HG03108 (cell line): ENCODE data around the gene PRR23E.

ENCODE experiments used
- ATAC-seq: cut with Tn5 transposase; IDR thresholded peaks from one replicate; pipeline ENCODE4 v1.9.1; 2021; ENCODE audit warnings: moderate library complexity; ENCODE audit not compliant: unreplicated experiment

Gene PRR23E

DNA sequence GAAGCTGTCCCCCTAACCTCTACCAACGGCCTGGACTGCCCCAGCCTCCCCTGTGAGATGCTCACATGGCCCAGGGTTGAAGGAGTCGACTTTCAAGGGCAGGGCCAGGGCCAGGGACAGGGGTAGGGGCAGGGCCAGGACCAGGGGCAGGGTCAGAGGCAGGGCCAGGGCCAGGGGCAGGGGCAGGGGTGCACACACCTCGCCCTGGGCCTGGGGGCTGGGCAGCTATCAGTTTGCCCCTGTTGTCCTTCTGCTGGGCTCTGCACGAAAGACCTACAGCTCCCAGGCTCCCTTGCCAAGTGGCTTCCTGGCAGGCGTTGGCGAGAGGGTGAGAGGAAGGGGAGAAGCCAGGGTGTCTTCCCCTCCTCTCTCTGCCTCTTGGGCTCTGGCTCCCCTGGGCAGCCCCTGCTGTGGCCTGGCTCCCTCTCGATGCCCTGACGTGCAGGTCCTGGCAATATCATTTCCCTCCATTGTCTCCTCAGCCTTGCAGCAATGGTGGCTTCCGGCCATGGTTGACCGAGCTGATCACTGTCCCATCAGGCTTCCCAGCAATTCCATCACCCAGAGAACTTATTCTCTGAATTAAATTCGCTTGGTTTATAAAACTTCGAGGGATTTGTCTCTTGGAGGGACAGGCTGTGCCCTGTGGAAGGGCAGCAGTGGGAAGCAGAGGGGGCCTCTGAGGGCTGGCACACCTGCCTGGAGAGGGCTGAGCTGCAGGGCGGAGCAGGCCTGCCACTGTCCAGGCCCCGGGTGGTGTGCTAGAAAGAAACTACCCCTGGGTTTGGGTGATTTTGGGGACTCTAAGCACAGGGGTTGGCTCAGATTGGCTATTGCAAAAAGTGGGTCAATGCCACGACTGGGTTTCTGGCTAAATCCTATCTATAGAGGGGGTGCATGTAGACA is 13.9 kb downstream of the PRR23E start:
- ATAC-seq: no peak

- no peak for ATAC-seq
Measured at GRCh38 chr3:127207727-127208482, 15.0 kb downstream of the PRR23E start.

DNA sequence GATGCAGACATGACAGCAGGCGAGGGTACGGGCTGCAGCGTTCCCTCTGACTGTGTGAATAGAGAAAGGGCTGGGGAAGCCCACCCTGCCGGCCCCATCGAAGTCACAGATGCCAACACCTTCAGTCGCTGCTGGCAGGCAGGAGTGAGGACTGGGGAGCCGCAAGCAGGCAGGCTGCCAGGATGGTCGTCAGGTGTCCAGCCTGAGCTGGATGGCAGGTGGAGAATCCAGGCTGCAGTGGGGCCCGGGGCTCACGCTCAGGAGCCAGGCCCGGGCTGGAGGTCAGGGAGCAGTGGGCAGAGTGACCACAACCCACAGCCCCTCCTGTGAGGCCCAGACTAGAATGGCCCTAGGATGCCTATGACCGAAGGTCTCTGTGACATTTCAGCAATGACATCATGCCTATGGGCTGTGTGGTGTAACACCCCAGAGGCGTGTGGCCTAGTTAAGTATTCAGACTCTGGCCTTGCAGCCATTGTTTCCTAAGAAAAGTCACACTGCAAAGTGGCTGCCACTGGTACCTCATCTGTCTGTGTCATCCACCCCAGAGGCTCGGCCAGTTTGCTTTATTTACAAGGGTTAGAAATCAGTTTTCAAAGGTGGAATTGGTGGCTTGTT is 15.7 kb downstream of the PRR23E start:
- no peak for ATAC-seq

GRCh38 chr3:127209155-127209839 is 16.4 kb downstream of the PRR23E start:
- no peak for ATAC-seq

GRCh38 chr3:127209840-127210653 is 17.1 kb downstream of the PRR23E start:
- ATAC-seq: no peak

DNA sequence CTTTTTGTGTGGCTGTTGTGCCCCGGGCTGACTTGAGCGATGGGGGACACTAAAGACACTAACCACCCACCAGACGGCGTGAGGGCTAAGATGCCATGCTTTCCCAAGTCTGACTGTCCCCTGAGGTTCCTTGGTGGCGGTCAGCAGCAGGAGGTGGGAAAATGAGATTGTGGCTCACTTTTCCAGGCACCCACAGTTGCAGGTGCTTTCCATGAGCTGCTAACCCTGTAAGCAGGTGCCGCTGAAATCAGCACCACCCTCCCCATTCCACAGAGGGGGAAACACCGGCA is 17.7 kb downstream of the PRR23E start:
- no peak for ATAC-seq

DNA sequence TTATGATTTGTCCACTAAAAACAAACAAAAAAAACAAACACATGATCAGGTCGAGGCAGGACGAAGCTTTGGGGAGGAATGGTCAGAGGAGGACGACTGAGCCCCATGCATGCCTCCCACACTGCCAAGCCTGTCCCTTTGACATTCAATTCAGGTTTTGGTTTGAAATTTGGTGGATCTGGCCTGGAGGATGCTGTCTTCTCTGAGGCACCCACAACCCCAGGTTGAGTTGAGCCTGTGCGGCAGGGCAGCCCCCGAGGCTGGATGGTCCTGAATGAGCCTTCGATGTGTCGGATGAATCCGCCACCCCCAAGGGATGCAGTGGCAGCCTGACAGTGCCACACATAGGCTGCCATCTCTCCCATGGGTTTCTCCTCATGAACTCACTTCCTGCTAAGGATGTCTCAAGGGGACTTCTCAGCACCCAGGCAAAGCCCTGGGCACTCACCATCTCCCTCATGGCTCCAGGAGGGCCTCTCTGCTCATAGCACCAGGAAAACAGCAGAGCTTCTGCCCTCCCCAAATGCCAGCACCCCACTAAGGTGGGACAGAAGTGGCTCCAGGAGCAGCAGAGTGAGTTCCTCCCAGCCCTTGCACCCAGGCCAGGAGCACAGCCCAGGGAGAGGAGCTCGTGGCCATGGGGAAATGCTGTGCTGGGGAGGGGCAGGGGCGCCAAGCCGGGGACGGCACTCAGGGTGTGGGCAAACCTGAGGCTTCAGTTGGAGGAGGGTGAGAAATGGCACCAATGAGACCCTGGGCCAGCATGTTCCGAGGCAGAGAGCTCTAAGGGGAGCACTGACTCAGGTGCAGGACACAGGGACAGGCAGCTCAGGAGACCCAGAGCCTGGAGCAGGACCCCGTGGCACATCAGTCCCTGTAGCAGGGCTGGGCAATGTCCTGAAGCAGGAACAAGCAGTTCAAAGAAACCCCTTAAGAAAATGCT is 18.5 kb downstream of the PRR23E start:
- ATAC-seq: no peak

DNA sequence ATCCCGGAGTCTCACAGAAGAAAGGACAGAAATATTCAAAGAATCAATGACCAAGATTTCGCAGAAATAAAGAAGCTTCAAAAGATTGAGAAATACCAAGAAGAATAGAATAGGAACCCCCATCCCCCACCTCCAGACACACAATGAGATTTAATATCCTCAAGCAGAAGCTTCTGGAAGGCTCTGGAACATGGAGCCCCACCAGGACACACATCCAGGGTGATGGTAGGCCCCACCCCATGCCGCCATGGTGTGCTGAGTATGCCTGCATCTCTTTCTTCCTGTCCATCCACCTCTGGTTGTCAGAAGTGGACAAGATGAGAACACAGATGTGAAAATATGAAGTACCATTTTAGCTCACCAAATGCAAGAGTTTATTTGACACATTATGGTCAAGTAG is 19.3 kb downstream of the PRR23E start:
- ATAC-seq: no peak

DNA sequence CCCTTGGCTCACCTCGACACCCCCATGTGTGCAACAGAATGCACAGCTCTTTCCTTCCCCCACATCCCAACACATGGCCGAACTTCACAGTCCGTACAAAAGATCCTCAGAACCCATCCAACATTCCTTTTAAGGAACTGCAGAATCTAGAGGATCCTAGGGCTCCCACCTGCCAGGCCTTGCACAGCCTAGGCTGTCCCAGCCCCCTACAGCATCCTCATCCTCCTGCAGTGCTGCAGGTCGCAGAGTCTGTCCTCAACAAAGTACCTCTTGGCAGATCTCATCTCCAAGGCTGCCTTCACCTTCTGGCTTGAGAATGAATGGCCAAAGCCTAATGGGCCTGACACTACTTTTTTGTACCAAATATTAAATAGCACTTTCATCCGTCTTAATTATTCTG is 19.8 kb downstream of the PRR23E start:
- no peak for ATAC-seq

- no peak for ATAC-seq
Measured at GRCh38 chr3:127213381-127213918, 20.5 kb downstream of the PRR23E start.

- ATAC-seq: no peak
Measured at GRCh38 chr3:127214975-127215374, 22.0 kb downstream of the PRR23E start.

GRCh38 chr3:127215714-127216414 is 22.9 kb downstream of the PRR23E start:
- no peak for ATAC-seq

DNA sequence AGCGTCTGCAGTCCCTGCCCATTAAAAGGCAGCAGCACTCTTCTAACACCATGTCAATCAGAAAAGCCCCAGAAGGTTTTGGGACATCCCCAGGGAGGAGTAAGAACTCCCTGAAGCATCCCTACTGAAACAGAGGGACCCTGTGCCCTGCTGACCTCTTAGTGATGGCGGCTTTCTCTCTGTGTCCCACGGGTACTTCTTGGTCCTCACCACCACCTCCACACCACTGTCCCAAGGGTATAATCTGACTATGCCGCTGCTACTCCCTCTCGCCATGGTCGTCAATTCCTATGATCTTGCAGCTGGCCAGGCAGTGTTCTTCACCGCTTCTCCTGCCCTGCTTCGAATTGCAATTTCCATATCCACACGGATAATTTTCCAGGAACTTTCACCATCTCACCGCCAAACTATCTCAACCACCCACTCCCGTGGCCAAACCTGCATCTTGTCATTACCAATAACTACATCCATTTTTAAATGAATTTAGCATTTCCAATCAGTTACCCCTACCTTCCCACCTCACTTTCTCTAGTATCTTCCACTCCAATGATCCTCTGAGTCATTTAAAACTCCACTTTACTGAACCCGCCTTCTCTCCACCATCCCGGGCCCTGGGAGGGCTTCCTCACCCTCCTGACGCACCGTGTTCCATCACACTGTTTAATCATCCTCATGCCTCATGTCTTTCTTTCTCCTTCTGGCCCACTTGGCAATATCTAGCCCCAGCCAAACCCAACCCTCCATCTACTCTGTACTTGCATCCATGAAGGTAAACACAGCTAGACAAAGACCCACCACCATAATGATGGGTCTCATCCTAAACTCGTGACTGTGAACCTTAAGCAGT is 23.7 kb downstream of the PRR23E start:
- ATAC-seq: peak; percentile 71

DNA sequence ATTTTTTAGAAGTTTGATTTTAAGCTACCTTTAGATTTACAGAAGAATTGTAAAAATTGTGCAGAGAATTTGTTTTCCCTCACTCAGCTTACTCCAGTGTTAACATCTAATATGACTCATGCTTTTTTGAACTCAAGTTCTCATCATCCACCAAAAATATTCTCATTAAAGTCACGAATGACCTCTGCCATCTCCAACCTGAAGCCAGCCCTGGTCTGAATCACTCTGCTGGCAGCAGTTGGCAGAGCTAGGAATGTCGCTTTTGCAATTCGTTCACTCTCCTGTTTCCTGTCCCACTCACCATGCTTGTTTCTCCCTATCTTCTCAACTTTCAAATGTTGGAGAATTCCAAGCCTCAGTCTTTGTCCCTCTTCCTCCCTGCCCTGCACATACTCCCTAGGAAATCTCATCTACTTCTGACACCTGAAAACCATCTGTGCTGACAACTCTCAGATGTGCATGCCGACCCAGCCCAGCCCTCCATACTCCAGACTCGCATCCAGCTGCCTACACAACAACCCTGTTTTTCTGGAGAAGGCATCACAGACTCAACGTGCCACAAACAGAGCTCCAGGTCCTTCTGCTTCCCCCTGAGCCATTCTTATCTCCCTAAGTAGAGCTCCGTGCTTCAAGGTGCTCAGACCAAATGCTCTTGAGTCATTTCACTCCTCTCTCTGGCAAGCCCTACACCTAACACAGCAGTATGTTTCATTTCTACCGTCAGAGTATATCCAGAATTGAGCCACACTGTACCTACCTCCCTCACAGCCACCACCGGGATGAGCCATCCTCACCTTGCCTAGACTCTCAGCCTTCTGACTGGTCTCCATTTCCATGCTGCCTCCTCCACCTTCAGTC is 24.9 kb downstream of the PRR23E start:
- no peak for ATAC-seq

DNA sequence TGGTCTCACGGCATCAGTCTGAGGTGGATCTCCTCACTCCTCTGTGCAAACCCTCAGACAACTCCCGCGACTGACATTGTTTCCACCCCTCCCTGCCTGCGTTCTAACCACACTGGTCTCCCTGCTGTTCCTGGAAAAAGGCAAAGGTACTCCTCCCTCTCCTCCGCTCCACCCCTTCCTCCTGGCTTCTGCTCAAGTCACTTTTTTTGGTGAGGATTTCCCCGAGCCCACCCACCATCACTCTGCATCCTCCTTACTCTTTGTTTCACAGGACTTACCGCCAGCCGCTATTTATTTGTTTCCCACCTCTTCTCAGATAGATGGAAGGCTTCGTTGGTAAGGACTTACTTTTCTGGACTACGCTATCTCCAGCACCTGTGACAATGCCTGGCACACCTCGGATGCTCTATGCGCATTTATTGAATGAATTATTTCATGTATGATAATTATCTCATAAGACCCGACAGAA is 25.6 kb downstream of the PRR23E start:
- no peak for ATAC-seq

DNA sequence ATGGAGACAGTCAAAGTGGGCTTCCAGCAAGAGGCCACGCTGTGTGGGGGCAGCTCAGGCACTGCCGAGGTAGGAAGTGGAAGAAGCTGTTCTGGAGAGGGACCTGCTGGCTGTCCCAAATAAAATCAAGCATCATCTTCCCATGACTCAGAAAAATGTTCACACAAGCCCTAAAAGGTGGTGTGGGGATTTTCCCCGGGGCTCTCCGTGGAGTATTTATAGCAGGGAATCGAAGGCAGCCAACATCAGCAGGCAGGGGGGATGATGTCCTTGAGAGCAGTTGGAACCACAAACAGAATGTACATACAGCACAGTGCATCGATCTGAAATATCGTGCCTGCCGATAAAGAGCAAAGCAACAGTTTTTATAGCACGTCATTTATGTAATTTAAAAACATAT is 27.6 kb downstream of the PRR23E start:
- ATAC-seq: no peak

- no peak for ATAC-seq
Measured at GRCh38 chr3:127221037-127221436, 28.1 kb downstream of the PRR23E start.
